Esophagus squamous epithelium (tissue), 4 donors: Measurements from ENCODE around the gene HMG20A.

Experiments used
- CTCF ChIP-seq, 6 experiments: fragments of 450-650 bp in 4 of 6; fragments of 200-600 bp in 2 of 6; sonication (generic) in 2 of 6; IDR thresholded peaks; one replicate each; pipeline ENCODE4 v1.5.1; 2016 to 2019; ENCODE audit warnings: antibody characterized with exemption in 6 of 6, mild to moderate bottlenecking in 4 of 6, moderate library complexity in 4 of 6
- POLR2A ChIP-seq, 4 donors: fragments of 450-650 bp; IDR thresholded peaks; one replicate each; pipeline ENCODE4 v1.6.1; 2017; ENCODE audit warnings: antibody characterized with exemption in 4 of 4, mild to moderate bottlenecking in 4 of 4, moderate library complexity in 3 of 4

GRCh38 chr15:77418391-77418965 lies 2.2 kb upstream of the HMG20A start:
- TF ChIP-seq POLR2A (IDR thresholded peaks at IDR 0.05) (no peak), CTCF (IDR thresholded peaks at IDR 0.05) (no peak)
